GM11168 (cell line): Measurements from ENCODE around the gene MN1.

Experiments used
- in situ Hi-C: fragments of 300-500 bp; cut with MboI; formaldehyde crosslinking; loops from one replicate; pipeline ENCODE4 v1.12.0; 2022; ENCODE audit warnings: low sequenced_read_pairs; ENCODE audit not compliant: unreplicated experiment

Gene MN1

GRCh38 chr22:27719535-27720227 is 81.9 kb downstream of the MN1 start:
- in situ Hi-C loops: no loop called here

GRCh38 chr22:27719036-27719347 is 82.6 kb downstream of the MN1 start:
- in situ Hi-C loops: no loop called here

GRCh38 chr22:27718186-27719035 is 83.1 kb downstream of the MN1 start:
- in situ Hi-C loops: no loop called here

GRCh38 chr22:27717094-27717493 is 84.5 kb downstream of the MN1 start:
- in situ Hi-C loops: no loop called here

GRCh38 chr22:27716074-27716473 is 85.5 kb downstream of the MN1 start:
- in situ Hi-C loops: no loop called here

GRCh38 chr22:27715106-27715505 is 86.5 kb downstream of the MN1 start:
- in situ Hi-C loops: no loop called here

- in situ Hi-C loops: no loop called here
These were observed 87.5 kb downstream of the MN1 start for GRCh38 chr22:27714068-27714467.

- in situ Hi-C loops: no loop called here
These were observed 88.1 kb downstream of the MN1 start for GRCh38 chr22:27713461-27713860.

- in situ Hi-C loops: no loop called here
These were observed 89.8 kb downstream of the MN1 start for GRCh38 chr22:27711756-27712155.

- in situ Hi-C loops: no loop called here
These were observed 90.5 kb downstream of the MN1 start for GRCh38 chr22:27711012-27711411.

- in situ Hi-C loops: no loop called here
These were observed 91.5 kb downstream of the MN1 start for GRCh38 chr22:27709919-27710675.

- in situ Hi-C loops: no loop called here
These were observed 95.1 kb downstream of the MN1 start for GRCh38 chr22:27706489-27706888.

- in situ Hi-C loops: no loop called here
These were observed 96.0 kb downstream of the MN1 start for GRCh38 chr22:27705408-27706080.

GRCh38 chr22:27704581-27704980 is 97.0 kb downstream of the MN1 start:
- in situ Hi-C loops: no loop called here

- in situ Hi-C loops: no loop called here
These were observed 102.1 kb downstream of the MN1 start for GRCh38 chr22:27699383-27700019.

- in situ Hi-C loops: no loop called here
These were observed 102.7 kb downstream of the MN1 start for GRCh38 chr22:27698813-27699212.
